Psoas muscle (tissue), 8 donors: ENCODE results near the gene LINC01488. TPM values are rescaled to one million over a fixed set of nuclear protein-coding genes. Genes with fewer than 3 reads are reported as not detected.
A peak's percentile ranks its signal among the peaks of the same experiment; 100 is the strongest.

Source experiments
- ATAC-seq, 4 donors: fragments of 200-7000 bp; cut with Tn5 transposase; one replicate each; pipeline ENCODE4 v1.9.1; 2020; ENCODE audit warnings: moderate library complexity in 3 of 4, mild to moderate bottlenecking in 2 of 4
- DNase-seq, 2 donors: peaks; one replicate each; pipeline ENCODE4 v3.0.0-alpha.2; 2020
- H3K27ac ChIP-seq: fragments of 200-600 bp; one replicate; pipeline ENCODE4 v1.8.0; 2022
- H3K27me3 ChIP-seq, 3 donors: fragments of 200-600 bp in 1 of 3; one replicate each; pipeline versions ENCODE4 v1.6.1 to v1.8.0; 2013 to 2022; ENCODE audit warnings: low read length in 2 of 3, mild to moderate bottlenecking in 2 of 3, moderate library complexity in 1 of 3; ENCODE audit not compliant: insufficient read depth in 3 of 3
- H3K36me3 ChIP-seq, 2 donors: fragments of 200-600 bp in 1 of 2; one replicate each; pipeline versions ENCODE4 v1.6.1 to v1.8.0; 2013 to 2022; ENCODE audit warnings: low read depth in 1 of 2, mild to moderate bottlenecking in 1 of 2, moderate library complexity in 1 of 2; ENCODE audit not compliant: insufficient read depth in 1 of 2
- H3K4me1 ChIP-seq: fragments of 200-600 bp; one replicate; pipeline ENCODE4 v1.8.0; 2022
- H3K4me3 ChIP-seq: fragments of 200-600 bp; one replicate; pipeline ENCODE4 v1.8.0; 2022; ENCODE audit warnings: mild to moderate bottlenecking
- H3K9me3 ChIP-seq: fragments of 200-600 bp; one replicate; pipeline ENCODE4 v1.8.0; 2022
- CTCF ChIP-seq: fragments of 200-600 bp; IDR thresholded peaks from one replicate; pipeline ENCODE4 v1.8.0; 2022; ENCODE audit warnings: antibody characterized with exemption
- WGBS, 3 donors: extraction: QIAGEN DNeasy Blood & Tissue Kit; methylation state at CpG; one replicate each; pipeline versions ENCODE4 v1.1.6 to v1.1.7; 2013; 5-methylcytosine and 5-hydroxymethylcytosine counted together
- intact Hi-C, 2 donors: fragments of 100-400 bp; cut with DNase I; formaldehyde crosslinking; loops; one replicate each; pipeline versions ENCODE4 v1.11.0 to v1.14.2; 2022
- polyA plus RNA-seq, 3 donors: library from polyadenylated mRNA; stranded (reverse); fragments of 200-250 nt; gene quantifications; one replicate each; pipeline ENCODE4 v1.2.3, GENCODE V29; 2013
- total RNA-seq, 4 donors: library from RNA; stranded (reverse); fragmentation: NEBNext Ultra II Directional in 2 of 4; extraction: Animal tissue kit (Norgen Biotek cat#: 25700) in 2 of 4; gene quantifications; one replicate each; pipeline versions ENCODE4 v1.2.1 to v1.2.4, GENCODE V29; 2021 to 2023
- donor health status: healthy with polysubstance abuse.
- donor health status: DM: no; HTN: no; CAD: no; lungs with moderate emphysema.
- donor health status: Bipolar disorder and iron deficiency.
- donor health status: healthy.
- donor health status: DM: yes; HTN: yes; CAD: no.
- donor health status: DM: no; HTN: no; CAD: no.
- donor health status: DM: no; HTN: no; CAD: no.
- donor health status: DM: yes; HTN: yes; CAD: no.

The LINC01488 gene
- total and polyA plus RNA-seq, 7 donors: 0.03 TPM; not detected in 6

- H3K9me3 ChIP-seq: no peaks in the 10 kb centered on the region
- no peak overlapping the region for H3K4me3 ChIP-seq
- H3K27me3 ChIP-seq: peaks cover 0 to 6% (median 4%) of the 10 kb centered on the region in 3 donors
- ATAC-seq (no peak), DNase-seq (no peak)
- H3K36me3 ChIP-seq: no peaks in the 10 kb centered on the region
- intact Hi-C loops: no loop called here
- no peak for TF ChIP-seq CTCF
- WGBS, 3 donors: 73 to 79% (median 78%) methylated on average over 17 of the region's 17 CpGs
- no peak overlapping the region for H3K27ac ChIP-seq
- no peaks in the 10 kb centered on the region for H3K4me1 ChIP-seq
Observed at GRCh38 chr11:69471729-69472540, 9.5 kb upstream of the LINC01488 start.

DNA sequence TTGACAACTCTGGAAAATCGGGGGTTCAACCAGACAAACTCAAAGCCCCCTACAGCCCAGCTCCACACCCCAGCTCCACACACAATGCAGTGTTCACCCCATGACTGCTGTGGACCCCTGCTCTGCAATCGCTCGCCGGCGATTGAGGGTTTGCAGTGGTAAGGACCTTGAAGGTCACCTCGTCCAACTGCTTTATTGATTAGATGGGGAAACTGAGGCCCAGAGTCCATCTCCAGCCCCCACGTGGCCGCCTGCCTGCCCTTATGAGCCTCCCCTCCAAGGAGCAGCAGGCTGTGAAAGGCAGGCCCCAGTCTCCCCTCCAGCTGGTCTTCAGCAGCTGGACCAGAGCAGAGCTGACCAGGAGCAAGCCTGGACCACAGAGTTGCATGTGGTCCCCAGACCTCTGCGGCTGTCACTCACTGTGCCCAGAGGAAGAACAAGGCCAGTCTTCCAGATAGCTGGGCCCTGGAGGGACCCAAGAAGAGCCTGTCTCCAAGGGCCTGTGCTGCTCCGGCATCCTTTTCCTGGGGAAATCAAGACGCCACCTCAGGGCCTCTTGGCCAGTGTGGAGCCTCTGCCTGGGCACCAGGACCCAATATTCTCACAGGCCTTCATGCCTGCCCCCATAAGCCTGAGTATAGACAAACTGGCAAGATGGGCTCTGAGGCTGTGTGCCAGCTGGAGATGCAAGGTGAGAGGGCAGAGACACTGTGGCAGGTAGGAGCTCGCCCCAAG lies 8.8 kb upstream of the LINC01488 start:
- 90 to 96% (median 94%) methylated on average over 12 of the region's 12 CpGs for WGBS, 3 donors
- peak in 1 of 2 donors; percentile 23 for DNase-seq
- Histone ChIP-seq H3K36me3 (no peaks in the 10 kb centered on the region), H3K27ac (no peak overlapping the region), H3K27me3 (peaks cover 0 to 6% (median 4%) of the 10 kb centered on the region in 3 donors), H3K4me1 (no peaks in the 10 kb centered on the region), H3K9me3 (no peaks in the 10 kb centered on the region), H3K4me3 (no peak overlapping the region)
- TF ChIP-seq CTCF: no peak
- intact Hi-C loops: no loop called here
- no peak for ATAC-seq

DNA sequence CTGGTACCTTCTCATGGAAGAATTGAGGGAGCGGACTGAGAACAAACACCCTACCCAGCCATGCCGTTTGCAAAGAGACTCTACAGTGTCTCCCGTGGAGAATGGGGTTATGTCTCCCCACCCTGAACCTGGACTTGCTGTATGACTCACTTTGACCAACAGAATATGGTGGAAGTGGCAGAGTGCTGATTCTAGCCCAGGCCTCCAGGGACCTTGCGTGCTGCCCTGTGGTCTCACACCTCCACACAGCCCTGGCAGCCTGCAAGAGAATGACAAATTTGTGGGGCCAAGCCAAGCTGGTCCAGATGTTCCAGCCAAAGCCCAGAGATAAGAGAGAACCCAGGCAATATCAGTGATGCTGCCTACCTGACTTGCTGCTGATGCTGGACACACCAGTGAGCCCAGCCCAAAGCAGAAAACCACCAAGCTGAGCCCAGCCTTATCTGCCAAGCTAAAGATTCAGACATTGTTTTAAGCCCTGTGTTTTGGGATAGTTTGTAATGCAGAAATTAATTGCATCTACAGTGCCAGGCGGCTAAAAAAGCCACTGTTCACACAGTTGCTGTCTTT lies 8.1 kb upstream of the LINC01488 start:
- Histone ChIP-seq H3K4me1 (no peaks in the 10 kb centered on the region), H3K4me3 (no peak overlapping the region), H3K27me3 (peaks cover 0 to 6% (median 4%) of the 10 kb centered on the region in 3 donors), H3K36me3 (no peaks in the 10 kb centered on the region), H3K27ac (no peak overlapping the region), H3K9me3 (no peaks in the 10 kb centered on the region)
- DNase-seq (no peak), ATAC-seq (no peak)
- no peak for TF ChIP-seq CTCF
- WGBS, 3 donors: 97 to 98% (median 97%) methylated on average over 5 of the region's 5 CpGs
- intact Hi-C loops: no loop called here

- H3K4me3 ChIP-seq: no peak overlapping the region
- WGBS, 3 donors: 93 to 99% (median 96%) methylated on average over 9 of the region's 9 CpGs
- H3K9me3 ChIP-seq: no peaks in the 10 kb centered on the region
- TF ChIP-seq CTCF: no peak
- H3K36me3 ChIP-seq: no peaks in the 10 kb centered on the region
- ATAC-seq: no peak
- DNase-seq: peak in 1 of 2 donors; percentile 18
- intact Hi-C loops: no loop called here
- no peaks in the 10 kb centered on the region for H3K4me1 ChIP-seq
- H3K27me3 ChIP-seq: peaks cover 0 to 6% (median 4%) of the 10 kb centered on the region in 3 donors
- H3K27ac ChIP-seq: no peak overlapping the region
Observed at GRCh38 chr11:69474736-69475135, 6.7 kb upstream of the LINC01488 start.
